GM12878 (cell line): ENCODE measurements around the gene GDF15. TPM values are rescaled to one million over a fixed set of nuclear protein-coding genes. Genes with fewer than 3 reads are reported as not detected.

ENCODE experiments used
- ATAC-seq: fragments of 200-7000 bp; cut with Tn5 transposase; 3 replicates; pipeline ENCODE4 v1.9.1; 2020; ENCODE audit warnings: mild to moderate bottlenecking, moderate library complexity
- BruUV-seq: library from RNA; stranded (reverse); fragments of 400-500 nt; replicated peaks from 2 replicates; lab custom pipeline; 2021; lab: Mats Ljungman, UMichigan
- CTCF ChIA-PET: fragments of 300-600 bp; sonication (Branson Sonifier 250); formaldehyde crosslinking; extraction: SDS; loops from one replicate; lab custom pipeline; 2021; ENCODE audit warnings: inconsistent platforms; lab: Yijun Ruan, JAX
- POLR2A ChIA-PET: fragments of 350-600 bp; formaldehyde crosslinking; extraction: SDS; loops from one replicate; lab custom pipeline; 2021; ENCODE audit warnings: inconsistent platforms; lab: Charles Lee
- RAD21 ChIA-PET: fragments of 300-600 bp; sonication (Branson Sonifier 250); formaldehyde crosslinking; loops from one replicate; lab custom pipeline; 2023; ENCODE audit warnings: antibody characterized with exemption; ENCODE audit not compliant: unreplicated experiment; lab: Charles Lee
- SMC1A ChIA-PET: fragments of 300-600 bp; sonication (Branson Sonifier 250); formaldehyde crosslinking; loops from one replicate; lab custom pipeline; 2023; ENCODE audit not compliant: unreplicated experiment, uncharacterized antibody; lab: Charles Lee
- DNase-seq: peaks from one replicate; pipeline ENCODE4 v3.0.0-alpha.2; 2011; ENCODE audit warnings: low read depth, low spot score
- FAIRE-seq: peaks from 3 replicates; lab custom pipeline; 2011; peaks lifted over from hg19 to GRCh38; lab: Jason Lieb, UNC
- H2AFZ ChIP-seq: 2 replicates; pipeline ENCODE4 v1.6.0; 2011; ENCODE audit warnings: low read depth, low read length, control low read depth; ENCODE audit not compliant: control insufficient read depth
- H3K27ac ChIP-seq: 2 replicates; pipeline ENCODE4 v1.5.1; 2011; ENCODE audit warnings: control low read depth; ENCODE audit not compliant: control insufficient read depth, insufficient read depth
- H3K27me3 ChIP-seq, 2 experiments: replicated peaks in 1 of 2; 2 replicates each; pipeline versions ENCODE4 v1.6.0 to v1.6.1; 2011; ENCODE audit warnings: low read length in 1 of 2; ENCODE audit not compliant: control insufficient read depth in 2 of 2, insufficient read depth in 2 of 2
- H3K36me3 ChIP-seq, 2 experiments: 2 replicates each; pipeline ENCODE4 v1.5.1; 2011; ENCODE audit warnings: low read length in 1 of 2; ENCODE audit not compliant: control insufficient read depth in 2 of 2, insufficient read depth in 2 of 2
- H3K4me1 ChIP-seq: 2 replicates; pipeline ENCODE4 v1.6.1; 2011; ENCODE audit warnings: mild to moderate bottlenecking, low read length, moderate library complexity, mixed read lengths; ENCODE audit not compliant: control insufficient read depth, insufficient read depth
- H3K4me2 ChIP-seq: 2 replicates; pipeline ENCODE4 v1.6.0; 2011; ENCODE audit warnings: control low read depth; ENCODE audit not compliant: control insufficient read depth, insufficient read depth
- H3K4me3 ChIP-seq: fragments of 200-600 bp; sonication (generic); 2 replicates; pipeline ENCODE4 v1.5.1; 2016
- H3K79me2 ChIP-seq: 2 replicates; pipeline ENCODE4 v1.6.0; 2011; ENCODE audit warnings: low read length; ENCODE audit not compliant: control insufficient read depth, insufficient read depth
- H3K9ac ChIP-seq: 2 replicates; pipeline ENCODE4 v1.8.0; 2011; ENCODE audit warnings: low read length, control low read depth, mixed read lengths; ENCODE audit not compliant: control insufficient read depth, insufficient read depth
- H3K9me3 ChIP-seq: replicated peaks from 3 replicates; pipeline ENCODE4 v1.5.1; 2011; ENCODE audit warnings: mild to moderate bottlenecking, low read length; ENCODE audit not compliant: control insufficient read depth, insufficient read depth
- H4K20me1 ChIP-seq: 2 replicates; pipeline ENCODE4 v1.6.0; 2011; ENCODE audit not compliant: control insufficient read depth, insufficient read depth
- CBFB ChIP-seq: IDR thresholded peaks from 2 replicates; pipeline ENCODE4 v1.6.1; 2016; ENCODE audit warnings: antibody characterized with exemption, low read depth
- IKZF1 ChIP-seq: fragments of 450-650 bp; conservative IDR thresholded peaks from 2 replicates; pipeline ENCODE4 v1.6.1; 2017; ENCODE audit warnings: antibody characterized with exemption, mild to moderate bottlenecking
- MEF2B ChIP-seq: fragments of 450-650 bp; IDR thresholded peaks from 2 replicates; pipeline ENCODE4 v1.6.1; 2018; ENCODE audit warnings: mild to moderate bottlenecking, moderate library complexity; ENCODE audit not compliant: partially characterized antibody, poor library complexity, severe bottlenecking
- MXI1 ChIP-seq: fragments of 150-350 bp; IDR thresholded peaks from 2 replicates; pipeline ENCODE4 v1.6.1; 2011; ENCODE audit warnings: low read depth, mild to moderate bottlenecking, inconsistent platforms, low read length, improper control_type of control experiment
- MYB ChIP-seq: fragments of 150-350 bp; IDR thresholded peaks from 2 replicates; pipeline ENCODE4 v1.6.1; 2014; ENCODE audit warnings: mild to moderate bottlenecking, low read depth, low read length, borderline replicate concordance
- POLR2AphosphoS5 ChIP-seq: IDR thresholded peaks from 2 replicates; pipeline ENCODE4 v1.6.1; 2011; ENCODE audit warnings: mild to moderate bottlenecking, low read length, inconsistent platforms
- POU2F2 ChIP-seq: IDR thresholded peaks from 3 replicates; pipeline ENCODE4 v1.6.1; 2011; ENCODE audit warnings: low read depth, mild to moderate bottlenecking, low read length, borderline replicate concordance
- RAD51 ChIP-seq: fragments of 450-650 bp; IDR thresholded peaks from 2 replicates; pipeline ENCODE4 v1.6.1; 2016; ENCODE audit warnings: moderate library complexity, mild to moderate bottlenecking, inconsistent platforms
- STAT3 ChIP-seq: IDR thresholded peaks from 2 replicates; pipeline ENCODE4 v1.6.1; 2011; ENCODE audit warnings: low read depth, low read length, improper control_type of control experiment
- TARDBP ChIP-seq: IDR thresholded peaks from 2 replicates; pipeline ENCODE4 v1.6.1; 2016; ENCODE audit warnings: borderline replicate concordance
- TCF12 ChIP-seq: IDR thresholded peaks from 2 replicates; pipeline ENCODE4 v1.6.1; 2011; ENCODE audit warnings: low read depth, mild to moderate bottlenecking, low read length
- ZNF207 ChIP-seq: fragments of 450-650 bp; IDR thresholded peaks from 2 replicates; pipeline ENCODE4 v1.6.1; 2014; ENCODE audit warnings: antibody characterized with exemption, mild to moderate bottlenecking, borderline replicate concordance
- ZNF622 ChIP-seq: fragments of 450-650 bp; IDR thresholded peaks from 2 replicates; pipeline ENCODE4 v1.6.1; 2017; ENCODE audit warnings: mild to moderate bottlenecking, inconsistent platforms
- WGBS: methylation state at CpG from one replicate; pipeline ENCODE4 v1.1.6; 2016; ENCODE audit warnings: low lambda C conversion rate; ENCODE audit not compliant: insufficient replicate concordance, insufficient coverage; ENCODE audit errors: missing lambda C conversion rate; 5-methylcytosine and 5-hydroxymethylcytosine counted together
- in situ Hi-C: fragments of 300-500 bp; cut with MboI; formaldehyde crosslinking; loops from 9 replicates; pipeline ENCODE4 v1.14.3; 2018; ENCODE audit warnings: mixed read lengths
- intact Hi-C: fragments of 100-400 bp; cut with micrococcal nuclease; formaldehyde crosslinking; loops from one replicate; pipeline ENCODE4 v1.14.2; 2022; ENCODE audit not compliant: unreplicated experiment
- polyA plus RNA-seq, 11 experiments: library from polyadenylated mRNA; depleted of rRNA in 4 of 11; unstranded in 6 of 11; stranded (reverse) in 5 of 11; fragments of >200 nt; fragmentation: Nextera tagmentation in 4 of 11; fragmentation: Illumina TruSeq in 1 of 11; extraction: Ambion mirVana in 4 of 11; extraction: Trizol in 1 of 11; gene quantifications; 1 replicate in 1 of 11; 2 replicates in 10 of 11; pipeline versions ENCODE4 v1.2.1 to v1.2.3, GENCODE V29; 2011 to 2016; ENCODE audit warnings: inconsistent platforms in 2 of 11, missing spikeins in 2 of 11, low read depth in 1 of 11
- total RNA-seq, 4 experiments: library from RNA; depleted of rRNA in 3 of 4; stranded (reverse); fragments of >200 nt in 3 of 4; fragmentation: Illumina TruSeq in 1 of 4; extraction: Trizol in 1 of 4; gene quantifications; 2 replicates each; pipeline versions ENCODE4 v1.2.1 to v1.2.3, GENCODE V29; 2013 to 2021
- TF ChIP-seq, protein P1 (sequence below): fragments of 450-650 bp; IDR thresholded peaks from 2 replicates; pipeline ENCODE4 v1.6.1; 2016; ENCODE audit warnings: mild to moderate bottlenecking
- TF ChIP-seq, protein P2 (sequence below): fragments of 450-650 bp; IDR thresholded peaks from 2 replicates; pipeline ENCODE4 v1.6.1; 2016; ENCODE audit warnings: mild to moderate bottlenecking, moderate library complexity, borderline replicate concordance

Gene GDF15
- total and polyA plus RNA-seq, 10 of the 15 experiments (the other 5 are each of a cell fraction or from before 2014, with no cell fraction given) = 0.11 to 3.6 (median 1.6) TPM; not detected in 1

DNA sequence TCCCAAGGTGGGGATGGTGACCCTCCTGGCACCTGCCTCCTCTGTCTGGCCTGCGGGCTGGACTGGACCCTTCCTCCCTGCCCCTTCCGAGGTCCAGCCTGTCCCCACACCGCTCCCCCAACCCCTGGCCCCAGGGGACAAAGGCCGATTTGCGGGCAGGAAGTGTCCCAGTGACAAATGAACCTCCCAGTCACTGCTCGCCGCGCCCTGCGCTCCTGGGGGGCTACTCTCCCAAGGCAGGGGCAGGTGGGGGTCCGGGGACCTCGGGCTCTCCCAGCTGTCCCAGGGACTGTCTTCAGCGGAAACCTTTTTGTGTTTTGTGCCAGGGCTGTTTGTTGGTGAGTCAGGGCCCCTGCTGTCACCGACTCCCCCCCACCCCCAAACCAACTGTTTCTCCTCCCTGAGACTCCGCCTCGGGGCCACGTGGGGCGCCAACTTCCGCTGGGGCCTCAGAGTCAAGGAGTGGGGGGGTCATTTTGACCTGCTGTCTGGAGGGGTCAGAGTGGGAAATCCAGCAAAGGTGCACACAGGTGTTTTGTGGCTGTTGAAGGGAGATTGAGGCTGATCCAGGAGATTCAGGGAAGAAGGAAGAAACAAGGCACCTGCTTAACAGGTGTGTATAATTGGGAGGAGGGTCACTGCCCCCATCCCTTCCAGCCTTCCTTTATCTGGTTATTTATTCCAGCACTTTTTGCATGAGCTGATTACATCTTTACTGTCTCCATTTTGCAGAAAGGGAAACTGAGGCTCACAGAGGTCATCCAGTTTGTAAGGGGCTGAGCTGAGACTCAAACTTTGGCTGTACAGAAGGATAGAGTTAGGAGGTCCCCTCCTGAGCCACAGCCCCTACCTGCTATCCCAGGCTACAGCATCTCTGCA lies 44.7 kb upstream of the GDF15 start:
- RAD21 ChIA-PET = interaction anchor here (0.7 to 3.1 kb wide), 6 partner anchors 48 to 250 kb away, joined by 3 to 31 read pairs (median 5); partner anchors contain the start of gene JUND
- CTCF ChIA-PET = interaction anchor here (0.8 to 4.2 kb wide), 7 partner anchors 8 to 73 kb away, joined by 3 to 20 read pairs (median 6); no protein-coding TSS in a partner anchor
- peak overlapping the region; percentile 99 for H3K4me2 ChIP-seq
- H3K36me3 ChIP-seq = peaks cover 0 to 3% of the 10 kb centered on the region in 2 experiments; a peak in 1 of 4 replicates
- FAIRE-seq (no peak), ATAC-seq (peak; percentile 92), DNase-seq (no peak)
- SMC1A ChIA-PET = interaction anchor here (1.0 to 2.2 kb wide), 7 partner anchors 13 to 71 kb away, joined by 3 to 12 read pairs (median 3); no protein-coding TSS in a partner anchor
- H3K4me3 ChIP-seq = peak overlapping the region; percentile 79
- H2AFZ ChIP-seq = peak overlapping the region; percentile 89
- no peaks in the 10 kb centered on the region for H3K9me3 ChIP-seq
- peak overlapping the region; percentile 58 for H3K27ac ChIP-seq
- in situ Hi-C loops = loop anchor here (5.0 kb wide), 1 partner anchor 66 kb away; no protein-coding TSS in a partner anchor
- under 1% methylated on average over 18 of the region's 18 CpGs for WGBS
- TSS peak; percentile 64 for BruUV-seq
- POLR2A ChIA-PET = interaction anchor here (0.6 to 6.0 kb wide), 8 partner anchors 13 to 101 kb away, joined by 3 to 46 read pairs (median 6); partner anchors contain the start of genes JUND and LSM4
- H3K27me3 ChIP-seq = no peaks in the 10 kb centered on the region
- intact Hi-C loops = loop anchor here (5.0 kb wide), 1 partner anchor 64 kb away; no protein-coding TSS in a partner anchor
- peak overlapping the region; percentile 57 for H3K9ac ChIP-seq
- no peaks in the 10 kb centered on the region for H4K20me1 ChIP-seq
- H3K4me1 ChIP-seq = peaks cover 14% of the 10 kb centered on the region
- H3K79me2 ChIP-seq = peaks cover 11% of the 10 kb centered on the region
- TF ChIP-seq MYB (no peak), TCF12 (peak; percentile 43; the same call in 1 of the 2 replicates), STAT3 (no peak), ZNF207 (no peak), MXI1 (peak; percentile 56), RAD51 (peak; percentile 93), IKZF1 (0 out of 2 replicates have a peak, but pooled peaks have one; percentile 4), MEF2B (peak; percentile 92), POU2F2 (0 out of 3 replicates have a peak, but pooled peaks have one; percentile 9), CBFB (0 out of 2 replicates have a peak, but pooled peaks have one; percentile 48), TARDBP (0 out of 2 replicates have a peak, but pooled peaks have one; percentile 52), ZNF622 (no peak), POLR2AphosphoS5 (0 out of 2 replicates have a peak, but pooled peaks have one; percentile 42)
- TF ChIP-seq, protein P1, sequence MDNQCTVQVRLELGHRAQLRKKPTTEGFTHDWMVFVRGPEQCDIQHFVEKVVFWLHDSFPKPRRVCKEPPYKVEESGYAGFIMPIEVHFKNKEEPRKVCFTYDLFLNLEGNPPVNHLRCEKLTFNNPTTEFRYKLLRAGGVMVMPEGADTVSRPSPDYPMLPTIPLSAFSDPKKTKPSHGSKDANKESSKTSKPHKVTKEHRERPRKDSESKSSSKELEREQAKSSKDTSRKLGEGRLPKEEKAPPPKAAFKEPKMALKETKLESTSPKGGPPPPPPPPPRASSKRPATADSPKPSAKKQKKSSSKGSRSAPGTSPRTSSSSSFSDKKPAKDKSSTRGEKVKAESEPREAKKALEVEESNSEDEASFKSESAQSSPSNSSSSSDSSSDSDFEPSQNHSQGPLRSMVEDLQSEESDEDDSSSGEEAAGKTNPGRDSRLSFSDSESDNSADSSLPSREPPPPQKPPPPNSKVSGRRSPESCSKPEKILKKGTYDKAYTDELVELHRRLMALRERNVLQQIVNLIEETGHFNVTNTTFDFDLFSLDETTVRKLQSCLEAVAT = 0 out of 2 replicates have a peak, but pooled peaks have one; percentile 46
- TF ChIP-seq, protein P2, sequence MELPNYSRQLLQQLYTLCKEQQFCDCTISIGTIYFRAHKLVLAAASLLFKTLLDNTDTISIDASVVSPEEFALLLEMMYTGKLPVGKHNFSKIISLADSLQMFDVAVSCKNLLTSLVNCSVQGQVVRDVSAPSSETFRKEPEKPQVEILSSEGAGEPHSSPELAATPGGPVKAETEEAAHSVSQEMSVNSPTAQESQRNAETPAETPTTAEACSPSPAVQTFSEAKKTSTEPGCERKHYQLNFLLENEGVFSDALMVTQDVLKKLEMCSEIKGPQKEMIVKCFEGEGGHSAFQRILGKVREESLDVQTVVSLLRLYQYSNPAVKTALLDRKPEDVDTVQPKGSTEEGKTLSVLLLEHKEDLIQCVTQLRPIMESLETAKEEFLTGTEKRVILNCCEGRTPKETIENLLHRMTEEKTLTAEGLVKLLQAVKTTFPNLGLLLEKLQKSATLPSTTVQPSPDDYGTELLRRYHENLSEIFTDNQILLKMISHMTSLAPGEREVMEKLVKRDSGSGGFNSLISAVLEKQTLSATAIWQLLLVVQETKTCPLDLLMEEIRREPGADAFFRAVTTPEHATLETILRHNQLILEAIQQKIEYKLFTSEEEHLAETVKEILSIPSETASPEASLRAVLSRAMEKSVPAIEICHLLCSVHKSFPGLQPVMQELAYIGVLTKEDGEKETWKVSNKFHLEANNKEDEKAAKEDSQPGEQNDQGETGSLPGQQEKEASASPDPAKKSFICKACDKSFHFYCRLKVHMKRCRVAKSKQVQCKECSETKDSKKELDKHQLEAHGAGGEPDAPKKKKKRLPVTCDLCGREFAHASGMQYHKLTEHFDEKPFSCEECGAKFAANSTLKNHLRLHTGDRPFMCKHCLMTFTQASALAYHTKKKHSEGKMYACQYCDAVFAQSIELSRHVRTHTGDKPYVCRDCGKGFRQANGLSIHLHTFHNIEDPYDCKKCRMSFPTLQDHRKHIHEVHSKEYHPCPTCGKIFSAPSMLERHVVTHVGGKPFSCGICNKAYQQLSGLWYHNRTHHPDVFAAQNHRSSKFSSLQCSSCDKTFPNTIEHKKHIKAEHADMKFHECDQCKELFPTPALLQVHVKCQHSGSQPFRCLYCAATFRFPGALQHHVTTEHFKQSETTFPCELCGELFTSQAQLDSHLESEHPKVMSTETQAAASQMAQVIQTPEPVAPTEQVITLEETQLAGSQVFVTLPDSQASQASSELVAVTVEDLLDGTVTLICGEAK = peak; percentile 63; the same call in 1 of the 2 replicates
